GM19193 (cell line): ENCODE results near the gene CNNM2.

ENCODE experiments used
- POLR2A ChIP-seq: IDR thresholded peaks from 4 replicates; pipeline ENCODE4 v1.6.1; 2011; ENCODE audit not compliant: insufficient read depth, insufficient read length; ENCODE audit errors: extremely low read depth

The CNNM2 gene

DNA sequence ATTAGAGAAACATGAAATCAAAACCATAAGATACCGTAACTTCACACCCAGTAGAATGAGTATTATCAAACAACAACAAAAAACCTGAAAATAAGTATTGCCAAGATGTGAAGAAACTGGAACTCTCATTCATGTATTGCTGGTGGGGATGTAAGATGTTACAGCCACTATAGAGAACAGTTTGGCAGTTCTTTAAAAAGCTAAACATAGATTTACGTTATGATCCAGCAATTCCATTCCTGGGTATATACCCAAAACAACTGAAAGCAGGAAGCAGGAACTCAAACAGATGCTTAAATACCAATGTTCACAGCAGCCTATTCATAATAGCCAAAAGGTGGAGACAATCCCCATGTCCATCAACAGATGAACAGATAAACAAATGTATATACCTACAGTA, 202.5 kb downstream of the CNNM2 start:
- no peak for TF ChIP-seq POLR2A

- TF ChIP-seq POLR2A, result no peak
Measured at GRCh38 chr10:103120977-103121735, 203.1 kb downstream of the CNNM2 start.

DNA sequence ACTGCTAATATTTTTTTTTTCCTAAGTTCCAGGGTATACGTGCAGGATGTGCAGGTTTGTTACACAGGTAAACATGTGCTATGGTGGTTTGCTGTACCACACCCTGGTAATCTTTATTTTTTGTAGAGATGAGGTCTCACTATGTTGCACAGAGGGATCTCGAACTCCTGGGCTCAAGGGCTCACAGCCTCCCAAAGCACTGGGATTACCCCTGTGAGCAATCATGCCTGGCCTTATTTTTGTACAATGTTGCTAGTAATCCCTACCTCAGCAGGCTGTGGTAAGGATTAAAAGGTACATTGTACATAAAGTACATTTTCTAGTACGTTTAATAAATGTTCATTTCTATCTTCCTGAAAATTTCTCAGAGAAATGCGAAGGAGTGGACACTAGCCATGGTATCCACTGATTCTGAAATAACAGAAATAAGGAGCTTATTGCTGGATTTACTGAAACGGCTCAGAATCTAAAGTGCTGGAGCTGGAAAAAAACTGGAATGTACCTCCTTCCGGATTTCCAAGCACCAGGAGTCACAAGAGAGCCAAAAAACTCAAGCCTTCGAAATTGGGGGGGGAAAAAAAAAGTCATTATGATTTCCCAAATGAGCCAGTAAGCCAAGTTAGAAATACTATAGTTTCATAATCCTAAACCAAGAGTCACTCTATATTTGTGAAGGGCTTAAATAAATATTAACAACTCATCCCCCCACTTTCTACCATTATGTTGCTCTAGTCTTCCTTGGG, 205.4 kb downstream of the CNNM2 start:
- no peak for TF ChIP-seq POLR2A

DNA sequence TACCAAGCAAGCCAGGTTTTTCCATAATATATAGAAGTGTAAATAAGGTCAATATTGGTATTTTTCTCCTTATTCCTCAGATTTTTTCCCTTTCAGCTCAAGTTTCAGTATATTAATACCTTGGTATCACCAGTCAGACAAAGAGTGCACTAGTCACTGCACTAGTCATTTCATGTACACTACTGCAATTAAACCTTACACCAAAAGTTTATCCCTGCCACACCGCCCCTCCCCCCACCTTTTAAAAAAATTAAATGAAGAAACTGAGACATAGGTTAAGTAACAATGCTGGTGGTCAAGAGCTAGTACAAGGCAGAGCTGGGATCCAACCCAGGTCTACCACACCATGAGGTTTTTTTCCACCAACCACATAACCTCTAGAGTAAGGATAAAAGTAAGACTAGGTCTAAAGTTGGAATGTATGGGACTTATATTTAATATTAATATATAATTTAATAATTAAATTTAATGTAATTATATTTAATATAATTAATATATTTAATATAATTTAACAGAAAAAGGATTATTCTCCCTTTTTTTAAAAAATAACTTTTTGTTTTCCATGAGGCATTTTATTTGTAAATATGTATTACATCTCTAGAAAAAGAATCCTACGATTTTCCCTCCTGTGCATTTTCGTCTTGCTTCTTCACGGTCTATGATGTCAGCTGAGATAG, 206.5 kb downstream of the CNNM2 start:
- TF ChIP-seq POLR2A, result no peak

DNA sequence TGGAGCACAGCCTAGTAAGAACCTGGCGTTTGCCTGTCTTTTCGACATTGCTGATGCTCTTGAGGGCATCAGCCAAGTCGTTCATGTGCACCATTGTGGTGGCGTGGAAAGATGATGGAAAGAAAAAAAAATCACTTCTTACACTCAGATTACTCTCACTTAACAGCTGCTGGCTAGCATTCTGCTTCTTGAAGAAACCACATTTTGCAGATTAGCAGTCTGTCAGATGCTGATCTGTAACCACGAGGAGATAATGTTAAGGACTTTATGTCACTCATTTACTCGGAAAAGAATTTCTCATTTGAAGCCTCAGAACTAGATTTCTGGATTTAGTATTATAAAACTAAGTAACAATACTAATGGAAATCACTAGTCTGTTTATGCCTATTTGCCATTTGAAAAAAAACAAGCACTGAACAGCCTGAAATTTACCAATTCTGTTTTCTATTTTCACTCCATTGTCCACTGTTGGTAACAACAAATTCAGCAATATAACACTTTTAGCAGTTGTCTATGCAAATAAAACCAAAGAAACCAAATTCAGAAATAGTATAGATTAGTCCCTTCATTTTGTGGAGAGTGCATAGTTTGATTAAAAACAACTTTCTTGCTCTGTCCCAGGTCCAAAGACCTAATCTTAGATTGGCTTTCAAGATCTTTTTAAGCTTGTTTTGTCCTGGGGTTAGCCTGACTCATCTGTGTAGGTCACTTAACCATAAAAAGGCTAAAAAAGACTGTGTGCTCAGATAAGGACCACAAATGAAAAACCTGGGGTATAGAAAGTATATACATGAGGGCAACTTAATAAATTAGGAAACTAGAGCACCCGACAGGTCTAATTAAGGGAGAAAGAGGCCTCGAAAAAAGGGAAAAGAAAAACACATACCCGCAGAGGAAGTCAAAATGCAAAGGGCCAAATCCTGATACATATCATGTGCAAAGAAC, 207.5 kb downstream of the CNNM2 start:
- TF ChIP-seq POLR2A, result no peak

GRCh38 chr10:103127241-103127640, 209.1 kb downstream of the CNNM2 start:
- TF ChIP-seq POLR2A, result no peak

DNA sequence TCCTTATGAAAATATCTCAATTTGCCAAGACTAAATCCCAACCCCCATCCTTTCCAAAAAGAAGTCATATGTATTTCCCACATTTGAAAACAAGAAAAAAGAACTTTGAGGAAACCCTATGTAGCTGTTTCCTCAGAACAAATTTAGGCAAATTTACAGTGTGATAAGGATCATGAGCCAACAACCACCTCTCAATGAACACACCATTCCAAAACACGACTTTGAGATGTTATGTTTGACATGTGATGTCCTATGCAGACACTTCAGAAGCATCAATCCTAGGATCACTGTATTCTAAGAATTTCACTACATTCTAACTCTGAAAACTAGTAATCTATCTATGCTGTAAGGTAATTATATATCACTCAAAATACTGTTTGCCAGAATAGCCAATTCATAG, 212.8 kb downstream of the CNNM2 start:
- no peak for TF ChIP-seq POLR2A

GRCh38 chr10:103139803-103140202, 221.7 kb downstream of the CNNM2 start:
- TF ChIP-seq POLR2A, result no peak
